SK-N-SH (cell line): ENCODE data around the gene SLC49A3. TPM values are rescaled to one million over a fixed set of nuclear protein-coding genes. Genes with fewer than 3 reads are reported as not detected.

Experiments used
- CTCF ChIA-PET: fragments of 300-600, 350-600 bp; formaldehyde crosslinking; extraction: SDS; loops from one replicate; lab custom pipeline; 2021; lab: Yijun Ruan, JAX
- POLR2A ChIA-PET: fragments of 350-600 bp; sonication (Branson Sonifier 250); formaldehyde crosslinking; extraction: SDS; loops from one replicate; lab custom pipeline; 2020; ENCODE audit warnings: antibody characterized with exemption, inconsistent platforms; lab: Yijun Ruan, JAX
- DNase-seq: peaks from one replicate; pipeline ENCODE4 v3.0.0; 2012
- H2AFZ ChIP-seq: fragments of 200-600 bp; sonication (generic); 2 replicates; pipeline ENCODE4 v1.8.1; 2016; ENCODE audit warnings: antibody characterized with exemption, mild to moderate bottlenecking, low read depth
- H3F3A ChIP-seq: fragments of 200-600 bp; sonication (generic); replicated peaks from 2 replicates; pipeline ENCODE3; 2016; ENCODE audit warnings: antibody characterized with exemption, mild to moderate bottlenecking; ENCODE audit not compliant: insufficient read depth
- H3K27ac ChIP-seq, 2 experiments: fragments of 200-500 bp in 1 of 2; fragments of 200-600 bp in 1 of 2; sonication (Bioruptor generic) in 1 of 2; sonication (generic), shearing (Covaris generic) in 1 of 2; 2 replicates each; pipeline versions ENCODE4 v1.5.1 to v1.6.1; 2014 to 2016; ENCODE audit warnings: low read depth in 2 of 2, inconsistent platforms in 1 of 2, low read length in 1 of 2, mild to moderate bottlenecking in 1 of 2, mixed read lengths in 1 of 2
- H3K27me3 ChIP-seq: fragments of 200-600 bp; sonication (generic), shearing (Covaris generic); 2 replicates; pipeline ENCODE4 v1.6.1; 2016; ENCODE audit warnings: mixed run types; ENCODE audit not compliant: insufficient read depth
- H3K36me3 ChIP-seq, 2 experiments: fragments of 200-500 bp in 1 of 2; fragments of 200-600 bp in 1 of 2; sonication (Bioruptor generic) in 1 of 2; sonication (generic) in 1 of 2; replicated peaks in 1 of 2; 2 replicates each; pipeline versions ENCODE3 to v1.5.1; 2014 to 2016; ENCODE audit warnings: low read length in 1 of 2, mild to moderate bottlenecking in 1 of 2; ENCODE audit not compliant: insufficient read depth in 2 of 2, control insufficient read depth in 1 of 2
- H3K4me1 ChIP-seq, 2 experiments: fragments of 200-500 bp in 1 of 2; fragments of 200-600 bp in 1 of 2; sonication (Bioruptor generic) in 1 of 2; sonication (generic), shearing (Covaris generic) in 1 of 2; 2 replicates each; pipeline versions ENCODE4 v1.5.1 to v1.6.1; 2014 to 2016; ENCODE audit warnings: low read depth in 1 of 2, low read length in 1 of 2, mixed run types in 1 of 2; ENCODE audit not compliant: insufficient read depth in 2 of 2, control insufficient read depth in 1 of 2
- H3K4me2 ChIP-seq: fragments of 200-600 bp; sonication (generic), shearing (Covaris generic); 2 replicates; pipeline ENCODE4 v1.6.1; 2017; ENCODE audit warnings: mixed run types
- H3K4me3 ChIP-seq, 2 experiments: fragments of 200-500 bp in 1 of 2; fragments of 200-600 bp in 1 of 2; sonication (Bioruptor generic) in 1 of 2; sonication (generic), shearing (Covaris generic) in 1 of 2; 2 replicates each; pipeline versions ENCODE4 v1.5.1 to v1.8.1; 2014 to 2016; ENCODE audit warnings: low read depth in 2 of 2, inconsistent platforms in 1 of 2, low read length in 1 of 2, mild to moderate bottlenecking in 1 of 2, mixed read lengths in 1 of 2, moderate library complexity in 1 of 2
- H3K79me2 ChIP-seq: fragments of 200-600 bp; sonication (generic); 2 replicates; pipeline ENCODE4 v1.8.1; 2017; ENCODE audit warnings: mild to moderate bottlenecking; ENCODE audit not compliant: insufficient read depth
- H3K9ac ChIP-seq: fragments of 200-600 bp; sonication (generic); 2 replicates; pipeline ENCODE4 v1.6.1; 2017; ENCODE audit warnings: mixed run types
- H3K9me2 ChIP-seq: fragments of 200-600 bp; sonication (generic); 2 replicates; pipeline ENCODE4 v1.6.1; 2017; ENCODE audit warnings: mixed run types
- H3K9me3 ChIP-seq: fragments of 200-600 bp; sonication (generic); 2 replicates; pipeline ENCODE4 v1.6.1; 2017; ENCODE audit warnings: mixed run types, mild to moderate bottlenecking, moderate library complexity
- H4K20me1 ChIP-seq: fragments of 200-600 bp; sonication (generic); 2 replicates; pipeline ENCODE4 v1.6.1; 2017; ENCODE audit warnings: mild to moderate bottlenecking, mixed run types; ENCODE audit not compliant: insufficient read depth
- CHD2 ChIP-seq: fragments of 150-350 bp; IDR thresholded peaks from 2 replicates; pipeline ENCODE4 v1.6.1; 2018; ENCODE audit warnings: low read length; ENCODE audit not compliant: partially characterized antibody
- CTCF ChIP-seq: fragments of 200-600 bp; sonication (generic); IDR thresholded peaks from 2 replicates; pipeline ENCODE4 v1.6.1; 2017; ENCODE audit warnings: antibody characterized with exemption, mild to moderate bottlenecking, moderate library complexity
- EZH2phosphoT487 ChIP-seq: fragments of 200-600 bp; sonication (generic); IDR thresholded peaks from 2 replicates; pipeline ENCODE4 v1.6.1; 2017; ENCODE audit warnings: low read depth, mixed run types, mild to moderate bottlenecking, antibody characterized with exemption, moderate library complexity, borderline replicate concordance
- FOXM1 ChIP-seq: IDR thresholded peaks from 2 replicates; pipeline ENCODE4 v1.4.0; 2012; ENCODE audit warnings: low read depth, mild to moderate bottlenecking
- GABPA ChIP-seq: IDR thresholded peaks from 2 replicates; pipeline ENCODE4 v1.4.0; 2012; ENCODE audit warnings: low read depth, mild to moderate bottlenecking
- JUND ChIP-seq: IDR thresholded peaks from 2 replicates; pipeline ENCODE4 v1.4.0; 2012
- MAX ChIP-seq: IDR thresholded peaks from 2 replicates; pipeline ENCODE4 v1.4.0; 2012; ENCODE audit warnings: low read depth
- MXI1 ChIP-seq: IDR thresholded peaks from 2 replicates; pipeline ENCODE4 v1.6.1; 2012; ENCODE audit warnings: mild to moderate bottlenecking, low read depth, low read length, improper control_type of control experiment
- NFIC ChIP-seq: IDR thresholded peaks from 2 replicates; pipeline ENCODE4 v1.4.0; 2012; ENCODE audit warnings: borderline replicate concordance
- NRF1 ChIP-seq: IDR thresholded peaks from 2 replicates; pipeline ENCODE4 v1.6.1; 2012; ENCODE audit warnings: low read depth, mild to moderate bottlenecking, low read length
- SMC3 ChIP-seq: IDR thresholded peaks from 2 replicates; pipeline ENCODE4 v1.6.1; 2012; ENCODE audit warnings: low read depth, low read length, improper control_type of control experiment
- TAF1 ChIP-seq: IDR thresholded peaks from 2 replicates; pipeline ENCODE4 v1.6.1; 2012; ENCODE audit warnings: low read depth, mild to moderate bottlenecking, low read length, moderate library complexity, borderline replicate concordance
- TEAD4 ChIP-seq: IDR thresholded peaks from 2 replicates; pipeline ENCODE4 v1.4.0; 2012; ENCODE audit warnings: mild to moderate bottlenecking, borderline replicate concordance; ENCODE audit not compliant: insufficient read depth
- USF1 ChIP-seq: IDR thresholded peaks from 2 replicates; pipeline ENCODE4 v1.4.0; 2012; ENCODE audit warnings: low read depth, borderline replicate concordance
- YY1 ChIP-seq: IDR thresholded peaks from 2 replicates; pipeline ENCODE4 v1.4.0; 2012; ENCODE audit warnings: low read depth, mild to moderate bottlenecking
- WGBS: methylation state at CpG from one replicate; pipeline ENCODE4 v1.1.6; 2017; ENCODE audit warnings: low lambda C conversion rate; 5-methylcytosine and 5-hydroxymethylcytosine counted together
- polyA plus RNA-seq, 3 experiments: library from polyadenylated mRNA; depleted of rRNA; stranded (reverse); fragments of >200 nt; gene quantifications; 2 replicates each; pipeline ENCODE4 v1.2.3, GENCODE V29; 2012
- TF ChIP-seq, protein P1 (sequence below): fragments of 150-350 bp; IDR thresholded peaks from 2 replicates; pipeline ENCODE4 v1.6.1; 2016; ENCODE audit warnings: mild to moderate bottlenecking, low read depth, low read length
- TF ChIP-seq, protein P2 (sequence below): fragments of 150-350 bp; IDR thresholded peaks from 2 replicates; pipeline ENCODE4 v1.6.1; 2017; ENCODE audit warnings: antibody characterized with exemption, low read length, low read depth, borderline replicate concordance

Gene SLC49A3
- polyA plus RNA-seq, 1 of the 3 experiments (the other 2 are of a cell fraction): 0.05 TPM

GRCh38 chr4:735583-735982, 46.6 kb upstream of the SLC49A3 start (continued):
- TF ChIP-seq JUND: no peak
- TF ChIP-seq MXI1: no peak
- TF ChIP-seq USF1: no peak
- TF ChIP-seq MAX: no peak

GRCh38 chr4:734951-735350, 46.0 kb upstream of the SLC49A3 start:
- Histone ChIP-seq H3F3A (no peaks in the 10 kb centered on the region), H2AFZ (no peak overlapping the region), H3K9me2 (no peaks in the 10 kb centered on the region), H3K27ac (no peak overlapping the region), H3K9me3 (no peaks in the 10 kb centered on the region), H4K20me1 (peaks cover 10% of the 10 kb centered on the region; the same call in 1 of the 2 replicates), H3K4me3 (no peak overlapping the region), H3K9ac (no peak overlapping the region), H3K4me2 (no peak overlapping the region), H3K4me1 (no peaks in the 10 kb centered on the region), H3K79me2 (no peaks in the 10 kb centered on the region; the same call in 1 of the 2 replicates), H3K36me3 (peaks cover 48 to 58% of the 10 kb centered on the region in 2 experiments), H3K27me3 (no peaks in the 10 kb centered on the region)
- DNase-seq: no peak
- no peak for TF ChIP-seq EZH2phosphoT487
- CTCF ChIA-PET: interaction anchor here (3.2 kb wide), 1 partner anchor 7 kb away, joined by 15 read pairs; no protein-coding TSS in a partner anchor
- POLR2A ChIA-PET: no interaction called here
- no CpG with 5 or more reads among the region's 9 CpGs for WGBS

DNA sequence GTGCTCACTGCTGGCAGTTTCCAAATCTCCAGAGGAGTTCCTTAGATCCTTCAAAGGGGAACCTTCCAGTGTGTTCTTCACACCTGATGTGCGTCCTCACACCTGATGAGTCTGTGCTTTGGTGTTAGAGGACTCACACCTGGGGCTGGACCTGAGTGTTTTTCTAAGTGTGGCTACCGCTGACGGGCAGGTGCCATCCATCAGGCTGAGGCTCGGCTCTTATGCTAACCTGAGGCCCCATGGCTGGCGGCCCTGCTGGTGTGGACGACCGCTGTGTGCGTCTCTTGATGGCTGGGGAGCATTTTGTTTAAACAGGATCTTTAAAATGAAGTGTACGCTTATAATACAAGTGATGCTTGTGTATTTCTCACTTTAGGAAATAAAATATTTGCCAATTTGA, 45.1 kb upstream of the SLC49A3 start:
- 96% methylated on average over 9 of the region's 9 CpGs for WGBS

More for the DNA sequence above, 45.1 kb upstream of the SLC49A3 start:
- Histone ChIP-seq H3K9me2 (no peaks in the 10 kb centered on the region), H3K79me2 (peaks cover 8% of the 10 kb centered on the region; the same call in 1 of the 2 replicates), H4K20me1 (peaks cover 16% of the 10 kb centered on the region; the same call in 1 of the 2 replicates), H3K9me3 (no peaks in the 10 kb centered on the region), H3F3A (no peaks in the 10 kb centered on the region), H2AFZ (no peak overlapping the region), H3K4me2 (no peak overlapping the region), H3K27me3 (no peaks in the 10 kb centered on the region), H3K27ac (no peak overlapping the region), H3K36me3 (peaks cover 45 to 52% of the 10 kb centered on the region in 2 experiments), H3K4me3 (no peak overlapping the region), H3K9ac (no peak overlapping the region), H3K4me1 (no peaks in the 10 kb centered on the region)
- ChIA-PET POLR2A (no interaction called here), CTCF (interaction anchor here (1.0 to 3.2 kb wide), 2 partner anchors 8 to 50 kb away, joined by 4 to 15 read pairs; no protein-coding TSS in a partner anchor)
- no peak for TF ChIP-seq JUND
- TF ChIP-seq, protein P1, sequence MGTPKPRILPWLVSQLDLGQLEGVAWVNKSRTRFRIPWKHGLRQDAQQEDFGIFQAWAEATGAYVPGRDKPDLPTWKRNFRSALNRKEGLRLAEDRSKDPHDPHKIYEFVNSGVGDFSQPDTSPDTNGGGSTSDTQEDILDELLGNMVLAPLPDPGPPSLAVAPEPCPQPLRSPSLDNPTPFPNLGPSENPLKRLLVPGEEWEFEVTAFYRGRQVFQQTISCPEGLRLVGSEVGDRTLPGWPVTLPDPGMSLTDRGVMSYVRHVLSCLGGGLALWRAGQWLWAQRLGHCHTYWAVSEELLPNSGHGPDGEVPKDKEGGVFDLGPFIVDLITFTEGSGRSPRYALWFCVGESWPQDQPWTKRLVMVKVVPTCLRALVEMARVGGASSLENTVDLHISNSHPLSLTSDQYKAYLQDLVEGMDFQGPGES: no peak
- TF ChIP-seq TEAD4: no peak
- TF ChIP-seq SMC3: no peak
- no peak for TF ChIP-seq NRF1
- TF ChIP-seq, protein P2, sequence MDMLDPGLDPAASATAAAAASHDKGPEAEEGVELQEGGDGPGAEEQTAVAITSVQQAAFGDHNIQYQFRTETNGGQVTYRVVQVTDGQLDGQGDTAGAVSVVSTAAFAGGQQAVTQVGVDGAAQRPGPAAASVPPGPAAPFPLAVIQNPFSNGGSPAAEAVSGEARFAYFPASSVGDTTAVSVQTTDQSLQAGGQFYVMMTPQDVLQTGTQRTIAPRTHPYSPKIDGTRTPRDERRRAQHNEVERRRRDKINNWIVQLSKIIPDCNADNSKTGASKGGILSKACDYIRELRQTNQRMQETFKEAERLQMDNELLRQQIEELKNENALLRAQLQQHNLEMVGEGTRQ: no peak
- TF ChIP-seq FOXM1: no peak
- no peak for TF ChIP-seq CHD2
- no peak for TF ChIP-seq TAF1
- TF ChIP-seq MXI1: no peak
- no peak for TF ChIP-seq NFIC
- no peak for TF ChIP-seq YY1
- TF ChIP-seq CTCF: no peak
- no peak for TF ChIP-seq GABPA
- DNase-seq: no peak
